Measurements from ENCODE around the gene UXS1. TPM values are rescaled to one million over a fixed set of nuclear protein-coding genes. Genes with fewer than 3 reads are reported as not detected.

UXS1 gene
- total and polyA plus RNA-seq, 2 experiments from 2014 or later, result 35.8 to 57.5 TPM

- H3K4me1 ChIP-seq (ENCODE audit: insufficient read depth), result no peaks in the 10 kb centered on the region
- H3K9ac ChIP-seq, result no peak overlapping the region
- H3F3A ChIP-seq (ENCODE audit: insufficient read depth), result no peaks in the 10 kb centered on the region
- TF ChIP-seq EZH2 (IDR thresholded peaks at IDR 0.05; ENCODE audit: insufficient read depth, poor library complexity, severe bottlenecking) (no peak), EZH2phosphoT487 (IDR thresholded peaks at IDR 0.05; ENCODE audit: insufficient read depth, low read depth) (no peak)
- no peaks in the 10 kb centered on the region for H3K9me3 ChIP-seq (ENCODE audit: low read depth)
- no peaks in the 10 kb centered on the region for H3K27me3 ChIP-seq (replicated peaks; ENCODE audit: insufficient read depth)
- no peak overlapping the region for H2AFZ ChIP-seq
- no peak overlapping the region for H3K4me3 ChIP-seq
- no peak overlapping the region for H3K27ac ChIP-seq
- no peak overlapping the region for H3K4me2 ChIP-seq (ENCODE audit: unreplicated experiment)
- H3K79me2 ChIP-seq (ENCODE audit: insufficient read depth), result peaks cover 59% of the 10 kb centered on the region
- H4K20me1 ChIP-seq (ENCODE audit: insufficient read depth), result no peaks in the 10 kb centered on the region
- no peaks in the 10 kb centered on the region for H3K9me2 ChIP-seq (ENCODE audit: insufficient read depth)
- in situ Hi-C loops (cut with MboI), result no loop called here
- 39 to 43% methylated on average over 3 of the region's 3 CpGs for WGBS, 2 experiments (ENCODE audit: low coverage in 1 of 2, low lambda C conversion rate in 2 of 2, missing lambda C conversion rate in 2 of 2)
- no peaks in the 10 kb centered on the region for H3K36me3 ChIP-seq (ENCODE audit: low read depth)
- DNase-seq, result no peak
Observed at GRCh38 chr2:106183101-106183696, 10.9 kb downstream of the UXS1 start.

GRCh38 chr2:106181064-106181463 lies 13.0 kb downstream of the UXS1 start:
- Histone ChIP-seq H3K9ac (no peak overlapping the region), H3K4me3 (no peak overlapping the region), H3K27ac (no peak overlapping the region), H3K4me2 (ENCODE audit: unreplicated experiment) (no peak overlapping the region), H3K79me2 (ENCODE audit: insufficient read depth) (peaks cover 38% of the 10 kb centered on the region), H3K9me2 (ENCODE audit: insufficient read depth) (no peaks in the 10 kb centered on the region), H2AFZ (no peak overlapping the region), H3K4me1 (ENCODE audit: insufficient read depth) (no peaks in the 10 kb centered on the region), H3K36me3 (ENCODE audit: low read depth) (no peaks in the 10 kb centered on the region), H4K20me1 (ENCODE audit: insufficient read depth) (no peaks in the 10 kb centered on the region), H3K9me3 (ENCODE audit: low read depth) (no peaks in the 10 kb centered on the region), H3K27me3 (replicated peaks; ENCODE audit: insufficient read depth) (no peaks in the 10 kb centered on the region), H3F3A (ENCODE audit: insufficient read depth) (no peaks in the 10 kb centered on the region)
- no peak for TF ChIP-seq EZH2 (IDR thresholded peaks at IDR 0.05; ENCODE audit: insufficient read depth, poor library complexity, severe bottlenecking)
- in situ Hi-C loops (cut with MboI), result no loop called here
- 82% methylated on average over 10 of the region's 10 CpGs for WGBS, 2 experiments (ENCODE audit: low coverage in 1 of 2, low lambda C conversion rate in 2 of 2, missing lambda C conversion rate in 2 of 2)
- no peak for DNase-seq

- Histone ChIP-seq H3K9me3 (ENCODE audit: low read depth) (no peaks in the 10 kb centered on the region), H3K4me1 (ENCODE audit: insufficient read depth) (no peaks in the 10 kb centered on the region), H3K9ac (no peak overlapping the region), H3F3A (ENCODE audit: insufficient read depth) (no peaks in the 10 kb centered on the region), H3K27ac (no peak overlapping the region), H3K27me3 (replicated peaks; ENCODE audit: insufficient read depth) (no peaks in the 10 kb centered on the region), H3K9me2 (ENCODE audit: insufficient read depth) (no peaks in the 10 kb centered on the region), H4K20me1 (ENCODE audit: insufficient read depth) (no peaks in the 10 kb centered on the region), H3K4me3 (no peak overlapping the region), H3K36me3 (ENCODE audit: low read depth) (no peaks in the 10 kb centered on the region), H3K79me2 (ENCODE audit: insufficient read depth) (peaks cover 34% of the 10 kb centered on the region), H2AFZ (no peak overlapping the region), H3K4me2 (ENCODE audit: unreplicated experiment) (no peak overlapping the region)
- TF ChIP-seq EZH2phosphoT487 (IDR thresholded peaks at IDR 0.05; ENCODE audit: insufficient read depth, low read depth) (no peak), EZH2 (IDR thresholded peaks at IDR 0.05; ENCODE audit: insufficient read depth, poor library complexity, severe bottlenecking) (no peak)
- in situ Hi-C loops (cut with MboI), result no loop called here
- no peak for DNase-seq
- 75 to 77% methylated on average over 5 of the region's 5 CpGs for WGBS, 2 experiments (ENCODE audit: low coverage in 1 of 2, low lambda C conversion rate in 2 of 2, missing lambda C conversion rate in 2 of 2)
Observed at GRCh38 chr2:106180602-106181001, 13.5 kb downstream of the UXS1 start.

GRCh38 chr2:106178716-106179115 lies 15.4 kb downstream of the UXS1 start:
- no peak overlapping the region for H3K9ac ChIP-seq
- H3K4me3 ChIP-seq, result no peak overlapping the region
- DNase-seq, result no peak
- no peaks in the 10 kb centered on the region for H3K9me3 ChIP-seq (ENCODE audit: low read depth)
- H3K9me2 ChIP-seq (ENCODE audit: insufficient read depth), result no peaks in the 10 kb centered on the region
- peaks cover 24% of the 10 kb centered on the region for H3K79me2 ChIP-seq (ENCODE audit: insufficient read depth)
- no peak overlapping the region for H3K4me2 ChIP-seq (ENCODE audit: unreplicated experiment)
- no peaks in the 10 kb centered on the region for H4K20me1 ChIP-seq (ENCODE audit: insufficient read depth)
- 91 to 93% methylated on average over 6 to 7 of the region's 7 CpGs for whole genome bisulfite sequencing, 2 experiments (ENCODE audit: low coverage in 1 of 2, low lambda C conversion rate in 2 of 2, missing lambda C conversion rate in 2 of 2)
- no peaks in the 10 kb centered on the region for H3F3A ChIP-seq (ENCODE audit: insufficient read depth)
- in situ Hi-C loops (cut with MboI), result no loop called here
- TF ChIP-seq EZH2 (IDR thresholded peaks at IDR 0.05; ENCODE audit: insufficient read depth, poor library complexity, severe bottlenecking) (no peak), EZH2phosphoT487 (IDR thresholded peaks at IDR 0.05; ENCODE audit: insufficient read depth, low read depth) (no peak)
- H3K36me3 ChIP-seq (ENCODE audit: low read depth), result no peaks in the 10 kb centered on the region
- H3K27ac ChIP-seq, result no peak overlapping the region
- H3K27me3 ChIP-seq (replicated peaks; ENCODE audit: insufficient read depth), result no peaks in the 10 kb centered on the region
- H3K4me1 ChIP-seq (ENCODE audit: insufficient read depth), result no peaks in the 10 kb centered on the region
- no peak overlapping the region for H2AFZ ChIP-seq

GRCh38 chr2:106177581-106177980 lies 16.5 kb downstream of the UXS1 start:
- no peak overlapping the region for H3K4me3 ChIP-seq
- no peak overlapping the region for H3K9ac ChIP-seq
- H3K79me2 ChIP-seq (ENCODE audit: insufficient read depth), result peaks cover 24% of the 10 kb centered on the region
- H3K27me3 ChIP-seq (replicated peaks; ENCODE audit: insufficient read depth), result no peaks in the 10 kb centered on the region
- no peaks in the 10 kb centered on the region for H3K9me2 ChIP-seq (ENCODE audit: insufficient read depth)
- H4K20me1 ChIP-seq (ENCODE audit: insufficient read depth), result no peaks in the 10 kb centered on the region
- no peaks in the 10 kb centered on the region for H3K36me3 ChIP-seq (ENCODE audit: low read depth)
- TF ChIP-seq EZH2 (IDR thresholded peaks at IDR 0.05; ENCODE audit: insufficient read depth, poor library complexity, severe bottlenecking) (no peak), EZH2phosphoT487 (IDR thresholded peaks at IDR 0.05; ENCODE audit: insufficient read depth, low read depth) (no peak)
- WGBS, 2 experiments (ENCODE audit: low coverage in 1 of 2, low lambda C conversion rate in 2 of 2, missing lambda C conversion rate in 2 of 2), result 99 to 100% methylated on average over 4 of the region's 4 CpGs
- H2AFZ ChIP-seq, result no peak overlapping the region
- H3F3A ChIP-seq (ENCODE audit: insufficient read depth), result no peaks in the 10 kb centered on the region
- no peaks in the 10 kb centered on the region for H3K9me3 ChIP-seq (ENCODE audit: low read depth)
- in situ Hi-C loops (cut with MboI), result no loop called here
- H3K4me1 ChIP-seq (ENCODE audit: insufficient read depth), result no peaks in the 10 kb centered on the region
- no peak overlapping the region for H3K4me2 ChIP-seq (ENCODE audit: unreplicated experiment)
- no peak overlapping the region for H3K27ac ChIP-seq
- no peak for DNase-seq

Measured in GM23248 (cell line).